K562 (cell line): ENCODE measurements around the gene AHCYL2. TPM values are rescaled to one million over a fixed set of nuclear protein-coding genes. Genes with fewer than 3 reads are reported as not detected.

Source experiments
- ELF1 ChIP-seq: fragments of 200-800 bp; sonication (Bioruptor generic); IDR thresholded peaks from 2 replicates; pipeline ENCODE4 v1.6.1; 2016; ENCODE audit warnings: missing genetic modification characterization, missing compliant biosample characterization
- ELF4 ChIP-seq: fragments of 450-650 bp; formaldehyde crosslinking; IDR thresholded peaks from 2 replicates; pipeline ENCODE4 v1.4.0; 2022; ENCODE audit warnings: missing genetic modification characterization
- ETV1 ChIP-seq: fragments of 450-650 bp; conservative IDR thresholded peaks from 2 replicates; pipeline ENCODE4 v1.6.1; 2016; ENCODE audit warnings: missing genetic modification characterization, control low read depth, low read depth, missing compliant biosample characterization
- ETV5 ChIP-seq: sonication (generic); formaldehyde crosslinking; IDR thresholded peaks from 2 replicates; pipeline ENCODE4 v1.4.0; 2020; ENCODE audit warnings: low read depth, mild to moderate bottlenecking, missing genetic modification reagents
- HDAC6 ChIP-seq: IDR thresholded peaks from 2 replicates; pipeline ENCODE4 v1.6.1; 2012; ENCODE audit warnings: low read depth, mild to moderate bottlenecking, control low read depth, inconsistent platforms, low read length, moderate library complexity
- KAT2B ChIP-seq: IDR thresholded peaks from one replicate; pipeline ENCODE4 v1.6.1; 2012; ENCODE audit warnings: low read depth, mild to moderate bottlenecking, control low read depth, inconsistent platforms, low read length, moderate library complexity
- NCOA2 ChIP-seq, 2 experiments: fragments of 450-650 bp; IDR thresholded peaks; 2 replicates each; pipeline ENCODE4 v1.6.1; 2018; ENCODE audit warnings: mild to moderate bottlenecking in 2 of 2, moderate library complexity in 1 of 2; ENCODE audit not compliant: partially characterized antibody in 2 of 2
- SAFB ChIP-seq: fragments of 200-400 bp; formaldehyde crosslinking; IDR thresholded peaks from 2 replicates; pipeline ENCODE4 v1.6.1; 2017; ENCODE audit warnings: low read depth, low read length, borderline replicate concordance
- SMARCA4 ChIP-seq: fragments of 450-650 bp; IDR thresholded peaks from 2 replicates; pipeline ENCODE4 v1.6.1; 2016
- WHSC1 ChIP-seq: IDR thresholded peaks from one replicate; pipeline ENCODE4 v1.6.1; 2012; ENCODE audit warnings: low read length, control low read depth, inconsistent platforms
- ZBTB1 ChIP-seq: sonication (generic); formaldehyde crosslinking; IDR thresholded peaks from 2 replicates; pipeline ENCODE4 v1.8.1; 2023; ENCODE audit warnings: missing genetic modification reagents, low read depth, mild to moderate bottlenecking, borderline replicate concordance
- ZKSCAN8 ChIP-seq: fragments of 200-800 bp; sonication (Bioruptor generic); IDR thresholded peaks from 2 replicates; pipeline ENCODE4 v1.6.1; 2016; ENCODE audit warnings: missing genetic modification characterization, missing compliant biosample characterization
- ZNF445 ChIP-seq: fragments of 250-450 bp; sonication (Bioruptor Pico); IDR thresholded peaks from 2 replicates; pipeline ENCODE4 v1.4.0; 2020; ENCODE audit warnings: low read depth, mild to moderate bottlenecking, moderate library complexity
- ZNF695 ChIP-seq: fragments of 450-650 bp; formaldehyde crosslinking; IDR thresholded peaks from 2 replicates; pipeline ENCODE4 v1.4.0; 2020; ENCODE audit warnings: mild to moderate bottlenecking, moderate library complexity
- polyA plus RNA-seq, 8 experiments: library from polyadenylated mRNA; depleted of rRNA in 4 of 8; stranded (reverse) in 5 of 8; unstranded in 3 of 8; fragments of >200 nt; fragmentation: Nextera tagmentation in 2 of 8; fragmentation: Illumina TruSeq in 1 of 8; extraction: Ambion mirVana in 2 of 8; extraction: Trizol in 1 of 8; gene quantifications; 2 replicates each; pipeline versions ENCODE4 v1.2.1 to v1.2.3, GENCODE V29; 2011 to 2014; ENCODE audit warnings: inconsistent platforms in 1 of 8, missing spikeins in 1 of 8
- total RNA-seq, 7 experiments: library from RNA; depleted of rRNA in 6 of 7; stranded (reverse); fragments of >200 nt in 6 of 7; fragmentation: Illumina TruSeq in 2 of 7; extraction: Trizol in 2 of 7; gene quantifications; 2 replicates each; pipeline versions ENCODE4 v1.2.1 to v1.2.3, GENCODE V29; 2011 to 2021; ENCODE audit warnings: low replicate concordance in 1 of 7
- TF ChIP-seq, protein P1 (sequence below): sonication (generic); formaldehyde crosslinking; IDR thresholded peaks from 2 replicates; pipeline ENCODE4 v1.8.0; 2022; ENCODE audit warnings: mild to moderate bottlenecking, missing genetic modification reagents
- TF ChIP-seq, protein P2 (sequence below), 2 experiments: IDR thresholded peaks; 2 replicates each; pipeline ENCODE4 v1.6.1; 2011; ENCODE audit warnings: borderline replicate concordance in 1 of 2, control low read depth in 1 of 2, low read depth in 1 of 2, low read length in 1 of 2, mild to moderate bottlenecking in 1 of 2, mixed read lengths in 1 of 2, moderate library complexity in 1 of 2; ENCODE audit not compliant: insufficient read depth in 1 of 2, insufficient read length in 1 of 2, poor library complexity in 1 of 2, severe bottlenecking in 1 of 2; ENCODE audit errors: extremely low read depth in 1 of 2
- TF ChIP-seq, protein P3 (sequence below): fragments of 250-450 bp; sonication (Bioruptor Pico); IDR thresholded peaks from 2 replicates; pipeline ENCODE4 v1.8.0; 2022; ENCODE audit warnings: moderate library complexity, mild to moderate bottlenecking, inconsistent platforms
- TF ChIP-seq, protein P4 (sequence below), 2 experiments: fragments of 450-650 bp in 1 of 2; sonication (generic) in 1 of 2; formaldehyde crosslinking; conservative IDR thresholded peaks; 2 replicates each; pipeline versions ENCODE4 v1.4.0 to v1.8.1; 2020 to 2022; ENCODE audit warnings: mild to moderate bottlenecking in 1 of 2, missing genetic modification reagents in 1 of 2

The AHCYL2 gene
- total and polyA plus RNA-seq, 9 of the 15 experiments (the other 6 are each of a cell fraction or from before 2014, with no cell fraction given) = 0.93 to 10.5 (median 5.2) TPM

DNA sequence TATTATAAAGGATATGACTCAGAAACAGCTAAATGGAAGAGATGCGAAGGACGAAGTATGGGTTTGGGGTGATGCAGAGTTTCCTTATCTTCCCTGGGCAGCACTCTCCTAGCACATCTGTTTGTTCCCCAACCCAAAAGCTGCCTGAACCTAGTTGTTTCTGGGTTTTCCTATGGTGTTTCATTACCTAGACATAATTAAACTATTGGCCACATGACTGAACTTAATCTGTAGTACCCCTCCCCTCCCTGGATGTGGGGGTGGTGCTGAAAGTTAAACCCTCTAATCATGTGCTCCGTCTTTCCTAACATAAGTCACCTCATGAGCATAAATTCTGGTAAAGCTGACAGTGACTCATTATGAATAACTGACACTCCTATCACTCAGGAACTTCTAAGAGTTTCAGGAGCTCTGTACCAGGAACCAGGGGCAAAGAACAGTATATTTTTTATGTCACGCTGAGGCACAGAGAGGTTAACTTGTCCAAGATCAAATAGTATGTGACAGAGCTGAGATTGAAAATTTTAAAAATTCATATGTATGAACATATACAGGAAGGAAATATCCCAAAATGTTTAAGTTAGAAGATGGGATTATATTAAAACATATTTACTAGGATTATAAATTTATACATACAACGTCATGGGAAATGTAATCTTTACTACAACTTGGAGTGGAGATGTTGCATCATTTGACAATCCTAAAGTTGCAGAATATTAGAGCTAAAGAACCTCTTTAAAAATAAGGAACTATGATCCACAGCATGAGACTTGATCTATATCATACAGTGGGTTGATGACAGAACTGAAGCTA lies 214.2 kb downstream of the AHCYL2 start (continued):
- no peak for TF ChIP-seq SAFB
- peak; percentile 98 for TF ChIP-seq SMARCA4
- TF ChIP-seq ZBTB1 (CRISPR knock-in tag) = no peak
- TF ChIP-seq, protein P1, sequence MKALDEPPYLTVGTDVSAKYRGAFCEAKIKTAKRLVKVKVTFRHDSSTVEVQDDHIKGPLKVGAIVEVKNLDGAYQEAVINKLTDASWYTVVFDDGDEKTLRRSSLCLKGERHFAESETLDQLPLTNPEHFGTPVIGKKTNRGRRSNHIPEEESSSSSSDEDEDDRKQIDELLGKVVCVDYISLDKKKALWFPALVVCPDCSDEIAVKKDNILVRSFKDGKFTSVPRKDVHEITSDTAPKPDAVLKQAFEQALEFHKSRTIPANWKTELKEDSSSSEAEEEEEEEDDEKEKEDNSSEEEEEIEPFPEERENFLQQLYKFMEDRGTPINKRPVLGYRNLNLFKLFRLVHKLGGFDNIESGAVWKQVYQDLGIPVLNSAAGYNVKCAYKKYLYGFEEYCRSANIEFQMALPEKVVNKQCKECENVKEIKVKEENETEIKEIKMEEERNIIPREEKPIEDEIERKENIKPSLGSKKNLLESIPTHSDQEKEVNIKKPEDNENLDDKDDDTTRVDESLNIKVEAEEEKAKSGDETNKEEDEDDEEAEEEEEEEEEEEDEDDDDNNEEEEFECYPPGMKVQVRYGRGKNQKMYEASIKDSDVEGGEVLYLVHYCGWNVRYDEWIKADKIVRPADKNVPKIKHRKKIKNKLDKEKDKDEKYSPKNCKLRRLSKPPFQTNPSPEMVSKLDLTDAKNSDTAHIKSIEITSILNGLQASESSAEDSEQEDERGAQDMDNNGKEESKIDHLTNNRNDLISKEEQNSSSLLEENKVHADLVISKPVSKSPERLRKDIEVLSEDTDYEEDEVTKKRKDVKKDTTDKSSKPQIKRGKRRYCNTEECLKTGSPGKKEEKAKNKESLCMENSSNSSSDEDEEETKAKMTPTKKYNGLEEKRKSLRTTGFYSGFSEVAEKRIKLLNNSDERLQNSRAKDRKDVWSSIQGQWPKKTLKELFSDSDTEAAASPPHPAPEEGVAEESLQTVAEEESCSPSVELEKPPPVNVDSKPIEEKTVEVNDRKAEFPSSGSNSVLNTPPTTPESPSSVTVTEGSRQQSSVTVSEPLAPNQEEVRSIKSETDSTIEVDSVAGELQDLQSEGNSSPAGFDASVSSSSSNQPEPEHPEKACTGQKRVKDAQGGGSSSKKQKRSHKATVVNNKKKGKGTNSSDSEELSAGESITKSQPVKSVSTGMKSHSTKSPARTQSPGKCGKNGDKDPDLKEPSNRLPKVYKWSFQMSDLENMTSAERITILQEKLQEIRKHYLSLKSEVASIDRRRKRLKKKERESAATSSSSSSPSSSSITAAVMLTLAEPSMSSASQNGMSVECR (CRISPR knock-in tag) = no peak
- TF ChIP-seq, protein P2, sequence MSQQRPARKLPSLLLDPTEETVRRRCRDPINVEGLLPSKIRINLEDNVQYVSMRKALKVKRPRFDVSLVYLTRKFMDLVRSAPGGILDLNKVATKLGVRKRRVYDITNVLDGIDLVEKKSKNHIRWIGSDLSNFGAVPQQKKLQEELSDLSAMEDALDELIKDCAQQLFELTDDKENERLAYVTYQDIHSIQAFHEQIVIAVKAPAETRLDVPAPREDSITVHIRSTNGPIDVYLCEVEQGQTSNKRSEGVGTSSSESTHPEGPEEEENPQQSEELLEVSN (IDR thresholded peaks at IDR 0.05; ENCODE audit: borderline replicate concordance in 1 of 2, extremely low read depth in 1 of 2, insufficient read depth in 1 of 2, insufficient read length in 1 of 2, low read depth in 1 of 2, low read length in 1 of 2, poor library complexity in 1 of 2, severe bottlenecking in 1 of 2) = no peak
- TF ChIP-seq ELF4 (CRISPR knock-in tag) = peak; percentile 84
- no peak for TF ChIP-seq ZNF695 (CRISPR knock-in tag)
- TF ChIP-seq ZKSCAN8 (CRISPR knock-in tag) = peak; percentile 73
- TF ChIP-seq WHSC1 = no peak
- TF ChIP-seq KAT2B = no peak
- TF ChIP-seq ZNF445 = no peak
- TF ChIP-seq, protein P3, sequence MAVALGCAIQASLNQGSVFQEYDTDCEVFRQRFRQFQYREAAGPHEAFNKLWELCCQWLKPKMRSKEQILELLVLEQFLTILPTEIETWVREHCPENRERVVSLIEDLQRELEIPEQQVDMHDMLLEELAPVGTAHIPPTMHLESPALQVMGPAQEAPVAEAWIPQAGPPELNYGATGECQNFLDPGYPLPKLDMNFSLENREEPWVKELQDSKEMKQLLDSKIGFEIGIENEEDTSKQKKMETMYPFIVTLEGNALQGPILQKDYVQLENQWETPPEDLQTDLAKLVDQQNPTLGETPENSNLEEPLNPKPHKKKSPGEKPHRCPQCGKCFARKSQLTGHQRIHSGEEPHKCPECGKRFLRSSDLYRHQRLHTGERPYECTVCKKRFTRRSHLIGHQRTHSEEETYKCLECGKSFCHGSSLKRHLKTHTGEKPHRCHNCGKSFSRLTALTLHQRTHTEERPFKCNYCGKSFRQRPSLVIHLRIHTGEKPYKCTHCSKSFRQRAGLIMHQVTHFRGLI (CRISPR knock-in tag) = no peak; the same call in 1 of the 2 replicates
- no peak for TF ChIP-seq HDAC6
- TF ChIP-seq ELF1 = peak; percentile 70; the same call in 1 of the 2 replicates
- no peak for TF ChIP-seq NCOA2 (IDR thresholded peaks at IDR 0.05; ENCODE audit: partially characterized antibody in 2 of 2)
- peak; percentile 67; the same call in 1 of the 2 replicates for TF ChIP-seq ETV1 (tag)
- TF ChIP-seq, protein P4, sequence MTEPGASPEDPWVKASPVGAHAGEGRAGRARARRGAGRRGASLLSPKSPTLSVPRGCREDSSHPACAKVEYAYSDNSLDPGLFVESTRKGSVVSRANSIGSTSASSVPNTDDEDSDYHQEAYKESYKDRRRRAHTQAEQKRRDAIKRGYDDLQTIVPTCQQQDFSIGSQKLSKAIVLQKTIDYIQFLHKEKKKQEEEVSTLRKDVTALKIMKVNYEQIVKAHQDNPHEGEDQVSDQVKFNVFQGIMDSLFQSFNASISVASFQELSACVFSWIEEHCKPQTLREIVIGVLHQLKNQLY (CRISPR knock-in tag; conservative IDR thresholded peaks at IDR 0.05) = no peak
- TF ChIP-seq ETV5 (CRISPR knock-in tag) = no peak
